HepG2 (cell line): ENCODE measurements around the gene HIPK4. TPM values are rescaled to one million over a fixed set of nuclear protein-coding genes. Genes with fewer than 3 reads are reported as not detected.

ENCODE experiments used
- ATAC-seq: fragments of 200-7000 bp; cut with Tn5 transposase; 3 replicates; pipeline ENCODE4 v1.9.1; 2020; ENCODE audit warnings: mild to moderate bottlenecking, moderate library complexity
- BruUV-seq: library from RNA; stranded (reverse); fragments of 400-500 nt; replicated peaks from 2 replicates; lab custom pipeline; 2021; lab: Mats Ljungman, UMichigan
- CTCF ChIA-PET: fragments of 300-600 bp; formaldehyde crosslinking; extraction: SDS; loops from one replicate; lab custom pipeline; 2021; ENCODE audit warnings: low total read pairs, inconsistent platforms, low intra/inter-chr PET ratio; lab: Yijun Ruan, JAX
- POLR2A ChIA-PET: fragments of 350-600 bp; sonication (Branson Sonifier 250); formaldehyde crosslinking; loops from one replicate; lab custom pipeline; 2020; ENCODE audit warnings: antibody characterized with exemption, inconsistent platforms; lab: Yijun Ruan, JAX
- DNase-seq: peaks from one replicate; pipeline ENCODE4 v3.0.0-alpha.2; 2015; ENCODE audit warnings: low spot score
- FAIRE-seq: peaks from 3 replicates; lab custom pipeline; 2011; peaks lifted over from hg19 to GRCh38; lab: Jason Lieb, UNC
- H2AFZ ChIP-seq: one replicate; pipeline ENCODE4 v1.6.1; 2011; ENCODE audit warnings: low read length, inconsistent platforms
- H3K27ac ChIP-seq: fragments of 300-600 bp; 3 replicates; pipeline ENCODE4 v1.8.0; 2011; ENCODE audit warnings: mixed run types, mild to moderate bottlenecking, mixed read lengths, low read length, inconsistent platforms; ENCODE audit not compliant: insufficient read depth; ENCODE audit errors: extremely low read length
- H3K27me3 ChIP-seq, 2 experiments: fragments of 200-600 bp in 1 of 2; 2 replicates in 1 of 2; 3 replicates in 1 of 2; pipeline versions ENCODE4 v1.6.0 to v1.8.0; 2011; ENCODE audit warnings: low read length in 2 of 2, mild to moderate bottlenecking in 2 of 2, moderate library complexity in 2 of 2, inconsistent platforms in 1 of 2; ENCODE audit not compliant: insufficient read depth in 2 of 2, control insufficient read depth in 1 of 2
- H3K36me3 ChIP-seq, 2 experiments: fragments of 200-600 bp in 1 of 2; replicated peaks in 1 of 2; 2 replicates in 1 of 2; 3 replicates in 1 of 2; pipeline versions ENCODE4 v1.5.1 to v1.8.0; 2011; ENCODE audit warnings: low read length in 2 of 2, inconsistent platforms in 1 of 2; ENCODE audit not compliant: insufficient read depth in 2 of 2, control insufficient read depth in 1 of 2
- H3K4me1 ChIP-seq: 2 replicates; pipeline ENCODE4 v1.5.1; 2012; ENCODE audit warnings: low read length, inconsistent platforms; ENCODE audit not compliant: insufficient read depth
- H3K4me2 ChIP-seq: 2 replicates; pipeline ENCODE4 v1.6.0; 2011; ENCODE audit warnings: low read depth, low read length, inconsistent platforms
- H3K4me3 ChIP-seq, 3 experiments: fragments of 200-600 bp in 1 of 3; sonication (generic), shearing (Covaris generic) in 1 of 3; replicated peaks in 1 of 3; 2 replicates each; pipeline ENCODE4 v1.5.1; 2011 to 2016; ENCODE audit warnings: low read length in 3 of 3, inconsistent platforms in 2 of 3, low read depth in 2 of 3, mild to moderate bottlenecking in 2 of 3, control low read depth in 1 of 3, mixed read lengths in 1 of 3; ENCODE audit not compliant: insufficient read depth in 1 of 3
- H3K79me2 ChIP-seq: one replicate; pipeline ENCODE4 v1.6.1; 2011; ENCODE audit warnings: low read length, inconsistent platforms; ENCODE audit not compliant: insufficient read depth
- H3K9ac ChIP-seq: 2 replicates; pipeline ENCODE4 v1.6.0; 2011; ENCODE audit warnings: mild to moderate bottlenecking, low read depth, low read length, inconsistent platforms; ENCODE audit not compliant: insufficient read depth
- H3K9me3 ChIP-seq: 2 replicates; pipeline ENCODE4 v1.5.1; 2012; ENCODE audit warnings: mild to moderate bottlenecking, low read length
- H4K20me1 ChIP-seq: 2 replicates; pipeline ENCODE4 v1.6.0; 2011; ENCODE audit warnings: inconsistent platforms, mild to moderate bottlenecking, low read length, moderate library complexity; ENCODE audit not compliant: insufficient read depth
- ATF7-NPFF ChIP-seq: sonication (generic); formaldehyde crosslinking; IDR thresholded peaks from 2 replicates; pipeline ENCODE4 v1.8.1; 2023; ENCODE audit warnings: mild to moderate bottlenecking, low read depth, missing genetic modification reagents, moderate library complexity
- GATAD1 ChIP-seq: IDR thresholded peaks from 2 replicates; pipeline ENCODE4 v1.6.1; 2016; ENCODE audit warnings: missing genetic modification reagents, missing compliant biosample characterization
- NR2F2 ChIP-seq: IDR thresholded peaks from 2 replicates; pipeline ENCODE4 v1.6.1; 2012; ENCODE audit warnings: low read depth, inconsistent platforms, borderline replicate concordance
- SNAPC4 ChIP-seq: sonication (generic); formaldehyde crosslinking; IDR thresholded peaks from 2 replicates; pipeline ENCODE4 v1.4.0; 2020; ENCODE audit warnings: mild to moderate bottlenecking, missing genetic modification reagents
- TMF1 ChIP-seq: sonication (generic); formaldehyde crosslinking; IDR thresholded peaks from 2 replicates; pipeline ENCODE4 v1.8.1; 2022; ENCODE audit warnings: low read depth, missing genetic modification reagents
- ZNF460 ChIP-seq: sonication (generic); formaldehyde crosslinking; IDR thresholded peaks from 2 replicates; pipeline ENCODE4 v1.5.1; 2020; ENCODE audit warnings: missing genetic modification reagents, mild to moderate bottlenecking, borderline replicate concordance
- ZNF615 ChIP-seq: sonication (generic); formaldehyde crosslinking; IDR thresholded peaks from 2 replicates; pipeline ENCODE4 v1.5.0; 2020; ENCODE audit warnings: mild to moderate bottlenecking, missing genetic modification reagents, borderline replicate concordance
- ZNF841 ChIP-seq: sonication (generic); formaldehyde crosslinking; IDR thresholded peaks from 2 replicates; pipeline ENCODE4 v1.8.1; 2023; ENCODE audit warnings: missing genetic modification reagents, borderline replicate concordance
- WGBS: methylation state at CpG from one replicate; pipeline ENCODE4 v1.1.6; 2017; ENCODE audit warnings: low lambda C conversion rate; 5-methylcytosine and 5-hydroxymethylcytosine counted together
- in situ Hi-C: cut with HindIII; loops from 2 replicates; pipeline ENCODE4 v1.10.0; 2017; ENCODE audit warnings: low pct_unique_long_range_greater_than_20kb; ENCODE audit not compliant: extremely low pct_ligation_motif_present
- intact Hi-C: fragments of 100-400 bp; cut with micrococcal nuclease; formaldehyde crosslinking; loops from one replicate; pipeline ENCODE4 v1.10.0; 2022; ENCODE audit not compliant: unreplicated experiment
- polyA plus RNA-seq, 8 experiments: library from polyadenylated mRNA; depleted of rRNA in 3 of 8; stranded (reverse) in 7 of 8; unstranded in 1 of 8; fragments of >200 nt; fragmentation: Illumina TruSeq in 4 of 8; extraction: Trizol in 4 of 8; gene quantifications; 2 replicates each; pipeline versions ENCODE4 v1.2.1 to v1.2.3, GENCODE V29; 2011 to 2016; ENCODE audit warnings: low read depth in 4 of 8, missing spikeins in 1 of 8, mixed read lengths in 1 of 8; ENCODE audit not compliant: insufficient read depth in 1 of 8
- total RNA-seq, 5 experiments: library from RNA; depleted of rRNA; stranded (reverse); fragments of >200 nt; fragmentation: Illumina TruSeq; extraction: Trizol; gene quantifications; 2 replicates each; pipeline ENCODE4 v1.2.3, GENCODE V29; 2016; ENCODE audit warnings: low read depth in 1 of 5
- TF ChIP-seq, protein P1 (sequence below): sonication (generic); formaldehyde crosslinking; IDR thresholded peaks from 2 replicates; pipeline ENCODE4 v1.4.0; 2020; ENCODE audit warnings: mild to moderate bottlenecking, low read depth, missing genetic modification reagents
- TF ChIP-seq, protein P2 (sequence below): sonication (generic); formaldehyde crosslinking; IDR thresholded peaks from 2 replicates; pipeline ENCODE4 v1.5.0; 2020; ENCODE audit warnings: mild to moderate bottlenecking, missing genetic modification reagents

Gene HIPK4
- total and polyA plus RNA-seq, 2 of the 13 experiments (the other 11 are each of a cell fraction or from before 2014, with no cell fraction given) = 0.03 TPM; not detected in 1

DNA sequence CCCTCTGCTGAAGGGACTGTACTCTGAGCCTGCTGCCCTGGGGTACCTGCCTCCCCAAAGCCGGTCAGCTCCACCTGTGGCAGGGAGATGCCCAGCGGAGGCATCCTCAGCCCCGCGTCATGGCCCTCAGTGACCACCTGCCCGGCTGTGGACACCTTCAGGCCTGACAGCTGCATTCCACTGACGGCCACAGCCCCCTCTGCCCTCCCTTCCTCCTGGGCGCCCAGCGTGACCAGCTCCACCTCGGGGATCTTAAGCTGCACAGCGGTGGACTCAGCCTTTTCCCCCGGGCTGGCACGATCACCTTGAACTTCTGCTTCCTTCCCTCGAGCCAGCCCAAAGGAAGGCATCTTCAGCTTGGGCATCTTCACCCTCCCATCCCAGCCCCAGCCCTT, 4.8 kb upstream of the HIPK4 start (continued):
- TF ChIP-seq, protein P1, sequence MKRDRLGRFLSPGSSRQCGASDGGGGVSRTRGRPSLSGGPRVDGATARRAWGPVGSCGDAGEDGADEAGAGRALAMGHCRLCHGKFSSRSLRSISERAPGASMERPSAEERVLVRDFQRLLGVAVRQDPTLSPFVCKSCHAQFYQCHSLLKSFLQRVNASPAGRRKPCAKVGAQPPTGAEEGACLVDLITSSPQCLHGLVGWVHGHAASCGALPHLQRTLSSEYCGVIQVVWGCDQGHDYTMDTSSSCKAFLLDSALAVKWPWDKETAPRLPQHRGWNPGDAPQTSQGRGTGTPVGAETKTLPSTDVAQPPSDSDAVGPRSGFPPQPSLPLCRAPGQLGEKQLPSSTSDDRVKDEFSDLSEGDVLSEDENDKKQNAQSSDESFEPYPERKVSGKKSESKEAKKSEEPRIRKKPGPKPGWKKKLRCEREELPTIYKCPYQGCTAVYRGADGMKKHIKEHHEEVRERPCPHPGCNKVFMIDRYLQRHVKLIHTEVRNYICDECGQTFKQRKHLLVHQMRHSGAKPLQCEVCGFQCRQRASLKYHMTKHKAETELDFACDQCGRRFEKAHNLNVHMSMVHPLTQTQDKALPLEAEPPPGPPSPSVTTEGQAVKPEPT = no peak
- TF ChIP-seq NR2F2 (no peak), GATAD1 (CRISPR knock-in tag) (no peak), TMF1 (CRISPR knock-in tag) (no peak), ZNF841 (no peak)

DNA sequence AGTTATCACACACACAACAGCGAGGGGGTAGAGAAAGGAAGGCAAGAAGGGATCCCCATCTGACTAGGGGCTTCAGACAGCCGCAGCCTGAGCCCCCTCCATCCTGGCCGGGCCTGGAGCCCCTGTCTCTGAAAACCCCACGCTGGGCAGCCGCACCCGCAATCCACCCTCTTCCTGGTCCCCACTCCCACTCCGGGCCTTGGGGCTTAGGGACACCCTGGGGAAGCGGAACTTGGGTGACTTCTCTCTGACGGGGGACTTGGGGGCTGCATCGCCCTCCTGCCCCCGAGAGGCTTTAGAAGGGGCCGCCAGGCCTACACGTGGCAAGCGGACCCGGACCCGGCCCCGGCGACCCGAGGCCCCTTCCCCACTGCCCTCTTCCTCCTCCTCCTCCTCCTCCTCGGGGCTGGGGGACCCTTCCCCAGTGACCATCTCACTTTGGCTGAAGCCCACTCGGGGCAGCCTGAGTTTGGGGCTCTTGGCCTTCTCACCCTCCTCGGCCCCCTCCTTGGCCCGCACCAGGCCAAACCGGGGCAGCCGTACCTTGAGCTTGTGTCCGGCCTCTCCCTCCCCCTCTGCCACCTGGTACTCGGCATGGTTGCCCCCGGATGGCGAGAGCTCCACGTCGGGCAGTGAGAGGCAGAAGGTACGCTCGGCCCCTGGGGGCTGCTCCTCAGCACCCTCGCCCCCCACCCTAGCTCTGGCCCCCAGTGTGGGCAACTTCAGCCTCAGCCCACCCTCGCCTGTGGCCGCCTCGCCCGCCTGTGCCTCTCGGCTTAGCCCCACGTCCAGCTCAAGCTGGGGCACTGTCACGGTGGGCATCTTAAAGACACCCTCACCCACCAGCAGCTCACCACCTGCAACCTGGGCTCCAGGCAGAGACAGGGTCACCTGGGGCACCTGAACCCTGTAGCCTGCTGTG, 4.2 kb upstream of the HIPK4 start:
- Histone ChIP-seq H2AFZ (no peak overlapping the region), H3K36me3 (no peaks in the 10 kb centered on the region), H3K4me1 (peaks cover 2% of the 10 kb centered on the region), H3K27ac (no peak overlapping the region), H3K79me2 (no peaks in the 10 kb centered on the region), H3K4me2 (no peak overlapping the region), H3K9me3 (no peaks in the 10 kb centered on the region), H3K4me3 (no peak overlapping the region), H3K9ac (no peak overlapping the region), H3K27me3 (peaks cover 10 to 35% of the 10 kb centered on the region in 2 experiments; a peak in 4 of 5 replicates), H4K20me1 (no peaks in the 10 kb centered on the region)
- FAIRE-seq = no peak
- no peak for ATAC-seq
- CTCF ChIA-PET = no interaction called here
- POLR2A ChIA-PET = interaction anchor here (1.5 kb wide), 1 partner anchor 10 kb away, joined by 3 read pairs; no protein-coding TSS in a partner anchor
- WGBS = 53% methylated on average over 17 of the region's 41 CpGs
- DNase-seq = no peak
- intact Hi-C loops = loop anchor here (5.0 kb wide), 1 partner anchor 87 kb away; no protein-coding TSS in a partner anchor
- no TSS peak for BruUV-seq
- in situ Hi-C loops = no loop called here
- TF ChIP-seq ATF7-NPFF (CRISPR knock-in tag) (no peak), SNAPC4 (CRISPR knock-in tag) (no peak), ZNF615 (CRISPR knock-in tag) (no peak), ZNF460 (CRISPR knock-in tag) (no peak)
- TF ChIP-seq, protein P2, sequence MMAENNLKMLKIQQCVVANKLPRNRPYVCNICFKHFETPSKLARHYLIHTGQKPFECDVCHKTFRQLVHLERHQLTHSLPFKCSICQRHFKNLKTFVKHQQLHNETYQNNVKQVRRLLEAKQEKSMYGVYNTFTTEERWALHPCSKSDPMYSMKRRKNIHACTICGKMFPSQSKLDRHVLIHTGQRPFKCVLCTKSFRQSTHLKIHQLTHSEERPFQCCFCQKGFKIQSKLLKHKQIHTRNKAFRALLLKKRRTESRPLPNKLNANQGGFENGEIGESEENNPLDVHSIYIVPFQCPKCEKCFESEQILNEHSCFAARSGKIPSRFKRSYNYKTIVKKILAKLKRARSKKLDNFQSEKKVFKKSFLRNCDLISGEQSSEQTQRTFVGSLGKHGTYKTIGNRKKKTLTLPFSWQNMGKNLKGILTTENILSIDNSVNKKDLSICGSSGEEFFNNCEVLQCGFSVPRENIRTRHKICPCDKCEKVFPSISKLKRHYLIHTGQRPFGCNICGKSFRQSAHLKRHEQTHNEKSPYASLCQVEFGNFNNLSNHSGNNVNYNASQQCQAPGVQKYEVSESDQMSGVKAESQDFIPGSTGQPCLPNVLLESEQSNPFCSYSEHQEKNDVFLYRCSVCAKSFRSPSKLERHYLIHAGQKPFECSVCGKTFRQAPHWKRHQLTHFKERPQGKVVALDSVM = no peak
